PC-3 (cell line): Measurements from ENCODE around the gene AKNA. TPM values are rescaled to one million over a fixed set of nuclear protein-coding genes. Genes with fewer than 3 reads are reported as not detected.

Experiments
- ATAC-seq: fragments of 200-7000 bp; cut with Tn5 transposase; 2 replicates; pipeline ENCODE4 v1.9.1; 2020; ENCODE audit warnings: mild to moderate bottlenecking, moderate library complexity
- BruUV-seq: library from RNA; stranded (reverse); fragments of 400-500 nt; replicated peaks from 2 replicates; lab custom pipeline; 2021; lab: Mats Ljungman, UMichigan
- CTCF ChIA-PET: fragments of 300-600 bp; sonication (Branson Sonifier 250); formaldehyde crosslinking; loops from one replicate; lab custom pipeline; 2022; ENCODE audit warnings: antibody characterized with exemption; lab: Charles Lee
- POLR2A ChIA-PET: fragments of 300-600 bp; sonication (Branson Sonifier 250); formaldehyde crosslinking; loops from one replicate; lab custom pipeline; 2022; ENCODE audit warnings: antibody characterized with exemption; ENCODE audit not compliant: unreplicated experiment; lab: Charles Lee
- DNase-seq: peaks from one replicate; pipeline ENCODE4 v3.0.0-alpha.2; 2015
- H2AFZ ChIP-seq: fragments of 300-600 bp; sonication (generic); 2 replicates; pipeline ENCODE4 v1.6.0; 2016; ENCODE audit warnings: antibody characterized with exemption, low read length
- H3F3A ChIP-seq: fragments of 300-600 bp; sonication (generic); one replicate; pipeline ENCODE4 v1.6.0; 2017; ENCODE audit warnings: antibody characterized with exemption, low read length, control low read depth, mild to moderate bottlenecking; ENCODE audit not compliant: unreplicated experiment
- H3K27ac ChIP-seq: fragments of 300-600 bp; sonication (generic); 2 replicates; pipeline ENCODE4 v1.5.1; 2016; ENCODE audit warnings: mild to moderate bottlenecking, low read length
- H3K27me3 ChIP-seq: fragments of 300-600 bp; sonication (generic); 2 replicates; pipeline ENCODE4 v1.6.1; 2016; ENCODE audit warnings: low read length, mixed read lengths
- H3K36me3 ChIP-seq: fragments of 300-600 bp; sonication (generic); 2 replicates; pipeline ENCODE4 v1.6.1; 2016; ENCODE audit warnings: low read depth, mixed run types, low read length, mixed read lengths
- H3K4me1 ChIP-seq: fragments of 300-600 bp; sonication (generic); 2 replicates; pipeline ENCODE4 v1.5.1; 2016; ENCODE audit warnings: low read length; ENCODE audit not compliant: insufficient read depth
- H3K4me2 ChIP-seq: fragments of 300-600 bp; sonication (generic); 2 replicates; pipeline ENCODE4 v1.6.0; 2016; ENCODE audit warnings: low read length
- H3K4me3 ChIP-seq: fragments of 300-600 bp; sonication (generic); 2 replicates; pipeline ENCODE4 v1.5.1; 2016; ENCODE audit warnings: mild to moderate bottlenecking, low read length, mixed read lengths
- H3K79me2 ChIP-seq: fragments of 300-600 bp; sonication (generic); 2 replicates; pipeline ENCODE4 v1.6.1; 2017; ENCODE audit warnings: low read length, mixed read lengths
- H3K9ac ChIP-seq: fragments of 300-600 bp; sonication (generic); 2 replicates; pipeline ENCODE4 v1.6.0; 2016; ENCODE audit warnings: mild to moderate bottlenecking, low read length
- H3K9me2 ChIP-seq: fragments of 300-600 bp; sonication (generic); replicated peaks from 2 replicates; pipeline ENCODE4 v1.6.1; 2016; ENCODE audit warnings: mixed run types, low read length, mixed read lengths
- H3K9me3 ChIP-seq: fragments of 300-600 bp; sonication (generic); 2 replicates; pipeline ENCODE4 v1.6.1; 2016; ENCODE audit warnings: low read length, mixed read lengths
- H4K20me1 ChIP-seq: fragments of 300-600 bp; sonication (generic); 2 replicates; pipeline ENCODE4 v1.6.1; 2016; ENCODE audit warnings: low read length, mixed read lengths
- CTCF ChIP-seq: fragments of 300-600 bp; sonication (generic); conservative IDR thresholded peaks from 2 replicates; pipeline ENCODE4 v1.5.1; 2017; ENCODE audit warnings: antibody characterized with exemption, low read depth, mild to moderate bottlenecking, low read length
- EZH2 ChIP-seq: fragments of 300-600 bp; sonication (generic); IDR thresholded peaks from one replicate; pipeline ENCODE4 v1.6.1; 2017; ENCODE audit warnings: antibody characterized with exemption, mild to moderate bottlenecking, low read length; ENCODE audit not compliant: unreplicated experiment
- EZH2phosphoT487 ChIP-seq: fragments of 300-600 bp; sonication (generic); IDR thresholded peaks from 2 replicates; pipeline ENCODE4 v1.6.1; 2018; ENCODE audit warnings: mild to moderate bottlenecking, antibody characterized with exemption, low read length, borderline replicate concordance
- intact Hi-C: fragments of 100-400 bp; cut with micrococcal nuclease; formaldehyde crosslinking; loops from 2 replicates; pipeline ENCODE4 v1.9.0; 2023
- total RNA-seq: library from RNA; depleted of rRNA; stranded (reverse); fragments of >200 nt; gene quantifications from 2 replicates; pipeline ENCODE4 v1.2.3, GENCODE V29; 2014

AKNA gene
- total RNA-seq, 1 experiment from 2014 or later: 9.1 TPM

DNA sequence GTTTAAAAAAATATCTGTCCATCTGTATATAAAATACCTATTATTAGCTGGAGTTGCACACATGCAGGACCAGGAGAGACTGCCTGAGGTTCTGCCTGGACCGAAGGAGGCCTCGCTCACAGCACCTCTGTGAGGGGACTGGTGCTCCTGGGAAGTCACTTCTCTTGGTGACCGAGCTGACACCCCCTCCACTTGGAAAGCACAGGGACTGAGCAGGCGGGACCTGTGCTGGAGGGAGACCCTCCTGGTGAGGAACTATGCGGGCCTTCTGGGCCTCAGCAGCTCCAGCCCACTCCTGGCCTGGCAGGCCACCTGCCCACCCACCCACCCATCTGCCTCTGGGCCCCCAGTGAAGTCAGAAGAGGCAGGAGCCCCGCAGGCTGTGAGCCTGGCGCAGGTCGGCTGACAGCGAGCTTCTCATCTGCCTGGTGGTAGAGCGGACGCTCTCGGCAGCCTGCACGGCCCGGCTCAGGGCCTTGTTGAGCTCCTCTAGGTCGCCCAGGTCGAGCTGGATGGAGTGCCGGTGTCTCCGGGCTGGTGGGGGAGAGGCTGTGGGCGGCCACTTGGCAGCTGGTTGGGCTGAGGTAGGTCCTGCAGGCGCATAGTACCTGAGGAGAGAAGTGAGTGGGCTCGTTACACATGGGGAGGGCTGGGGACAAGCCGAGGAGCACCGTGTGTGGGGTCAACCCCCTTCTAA is 50.9 kb downstream of the AKNA start:
- no peak overlapping the region for H3K4me2 ChIP-seq
- no peaks in the 10 kb centered on the region for H3K27me3 ChIP-seq
- H3F3A ChIP-seq: no peaks in the 10 kb centered on the region
- BruUV-seq: no TSS peak
- H3K4me3 ChIP-seq: no peak overlapping the region
- no peaks in the 10 kb centered on the region for H3K79me2 ChIP-seq
- ChIA-PET CTCF (no interaction called here), POLR2A (no interaction called here)
- no peak for ATAC-seq
- H4K20me1 ChIP-seq: no peaks in the 10 kb centered on the region
- H3K9me2 ChIP-seq: no peaks in the 10 kb centered on the region
- no peaks in the 10 kb centered on the region for H3K9me3 ChIP-seq
- no peaks in the 10 kb centered on the region for H3K4me1 ChIP-seq
- H3K27ac ChIP-seq: no peak overlapping the region
- no peak overlapping the region for H2AFZ ChIP-seq
- no peak overlapping the region for H3K9ac ChIP-seq
- TF ChIP-seq CTCF (no peak), EZH2 (no peak), EZH2phosphoT487 (no peak)
- no peak for DNase-seq
- intact Hi-C loops: no loop called here
- H3K36me3 ChIP-seq: no peaks in the 10 kb centered on the region

DNA sequence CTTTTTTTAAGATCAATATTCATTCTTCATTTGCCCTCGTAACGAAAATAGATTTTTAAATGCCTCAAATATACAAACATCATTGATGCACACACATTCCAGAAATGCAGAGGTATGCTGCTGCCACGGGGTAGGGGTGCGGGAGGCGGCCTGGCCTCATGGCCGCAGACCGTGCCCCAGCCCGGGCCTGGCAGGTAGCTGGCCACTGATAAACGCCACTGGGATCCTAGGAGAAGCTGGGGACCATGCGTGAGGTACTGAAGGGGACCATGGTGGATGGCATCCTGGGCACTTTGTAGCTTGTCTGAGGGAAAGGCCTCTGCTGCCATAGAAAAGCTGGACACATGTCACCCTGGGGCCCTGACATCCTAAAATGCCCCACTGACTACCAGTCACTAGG is 51.6 kb downstream of the AKNA start:
- Histone ChIP-seq H3K9me3 (no peaks in the 10 kb centered on the region), H4K20me1 (no peaks in the 10 kb centered on the region), H3K9ac (no peak overlapping the region), H3K36me3 (no peaks in the 10 kb centered on the region), H3K79me2 (no peaks in the 10 kb centered on the region), H3F3A (no peaks in the 10 kb centered on the region), H3K27ac (no peak overlapping the region), H3K9me2 (no peaks in the 10 kb centered on the region), H2AFZ (no peak overlapping the region), H3K4me2 (no peak overlapping the region), H3K27me3 (no peaks in the 10 kb centered on the region), H3K4me1 (no peaks in the 10 kb centered on the region), H3K4me3 (no peak overlapping the region)
- no TSS peak for BruUV-seq
- DNase-seq: no peak
- ChIA-PET POLR2A (no interaction called here), CTCF (no interaction called here)
- ATAC-seq: no peak
- TF ChIP-seq EZH2phosphoT487 (no peak), EZH2 (no peak), CTCF (no peak)
- intact Hi-C loops: no loop called here

DNA sequence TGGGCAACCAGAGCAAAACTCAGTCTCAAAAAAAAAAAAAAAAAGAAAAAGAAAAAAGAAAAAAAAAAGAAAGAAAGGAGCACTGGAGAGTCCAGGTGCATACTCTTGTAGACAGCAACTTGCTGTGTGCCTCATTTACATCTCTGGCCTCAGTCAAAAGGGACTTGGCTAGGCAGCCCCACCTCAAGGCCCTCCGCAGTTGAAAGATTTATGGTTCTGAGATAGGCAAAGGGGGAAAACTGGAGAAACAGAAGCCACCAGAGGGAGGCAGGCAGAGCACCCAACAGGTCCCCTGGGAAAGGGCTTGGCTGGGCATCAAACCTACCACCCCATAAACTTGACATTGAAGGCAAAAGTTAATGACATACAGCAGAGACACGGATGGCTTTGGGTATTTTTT is 52.0 kb downstream of the AKNA start:
- Histone ChIP-seq H2AFZ (no peak overlapping the region), H3K9ac (no peak overlapping the region), H3K4me3 (no peak overlapping the region), H3F3A (no peaks in the 10 kb centered on the region), H3K79me2 (no peaks in the 10 kb centered on the region), H3K36me3 (no peaks in the 10 kb centered on the region), H3K4me1 (no peaks in the 10 kb centered on the region), H3K9me3 (no peaks in the 10 kb centered on the region), H3K9me2 (no peaks in the 10 kb centered on the region), H3K27ac (no peak overlapping the region), H4K20me1 (no peaks in the 10 kb centered on the region), H3K4me2 (no peak overlapping the region), H3K27me3 (no peaks in the 10 kb centered on the region)
- intact Hi-C loops: no loop called here
- no peak for TF ChIP-seq EZH2phosphoT487
- no peak for TF ChIP-seq EZH2
- no peak for TF ChIP-seq CTCF
- POLR2A ChIA-PET: no interaction called here
- no peak for ATAC-seq
- CTCF ChIA-PET: no interaction called here
- no TSS peak for BruUV-seq
- DNase-seq: no peak
